GM12864 (cell line): ENCODE results near the gene WT1.

Experiments
- DNase-seq: peaks from one replicate; pipeline ENCODE4 v3.0.0-alpha.2; 2011; ENCODE audit warnings: low read depth
- H3K4me3 ChIP-seq: 2 replicates; pipeline ENCODE4 v1.5.1; 2011; ENCODE audit warnings: mild to moderate bottlenecking, low read depth, low read length, control low read depth
- TF ChIP-seq, protein P1 (sequence below): IDR thresholded peaks from 2 replicates; pipeline ENCODE4 v1.5.1; 2011; ENCODE audit warnings: low read depth, mild to moderate bottlenecking, moderate library complexity, low read length, control low read depth, inconsistent platforms; ENCODE audit errors: missing control alignments

Gene WT1

DNA sequence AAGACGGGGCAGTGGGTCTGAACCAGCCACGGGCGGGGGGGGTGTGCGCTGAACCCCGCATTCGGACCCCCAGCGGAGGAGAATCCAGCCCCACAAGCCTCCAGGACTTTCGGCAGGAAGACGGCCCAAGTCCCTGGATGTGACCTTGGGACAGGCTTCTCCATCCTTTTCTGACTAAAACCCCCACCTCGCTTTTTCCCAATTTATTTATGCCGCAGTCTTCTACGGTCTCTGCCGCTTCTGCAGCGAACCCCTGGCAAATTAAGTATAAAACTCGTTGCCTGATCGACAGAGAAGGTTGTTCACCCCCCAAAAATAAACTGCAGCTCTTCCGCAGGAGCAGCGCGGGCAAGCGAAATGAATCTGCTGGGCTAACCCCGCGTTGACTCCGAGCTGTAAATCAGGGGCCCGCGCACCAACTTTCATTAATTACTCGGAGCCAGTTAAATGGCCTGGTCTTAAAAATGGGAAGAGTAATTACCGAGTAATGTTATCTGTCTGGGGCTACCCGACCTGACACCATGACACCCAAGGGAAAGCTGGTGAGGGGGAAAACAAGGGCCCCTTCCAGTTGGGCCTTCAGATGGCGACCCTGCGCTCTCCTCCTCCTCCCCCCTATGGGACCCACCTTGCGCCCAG is 6.6 kb downstream of the WT1 start:
- no peak for DNase-seq
- H3K4me3 ChIP-seq = no peak overlapping the region
- TF ChIP-seq, protein P1, sequence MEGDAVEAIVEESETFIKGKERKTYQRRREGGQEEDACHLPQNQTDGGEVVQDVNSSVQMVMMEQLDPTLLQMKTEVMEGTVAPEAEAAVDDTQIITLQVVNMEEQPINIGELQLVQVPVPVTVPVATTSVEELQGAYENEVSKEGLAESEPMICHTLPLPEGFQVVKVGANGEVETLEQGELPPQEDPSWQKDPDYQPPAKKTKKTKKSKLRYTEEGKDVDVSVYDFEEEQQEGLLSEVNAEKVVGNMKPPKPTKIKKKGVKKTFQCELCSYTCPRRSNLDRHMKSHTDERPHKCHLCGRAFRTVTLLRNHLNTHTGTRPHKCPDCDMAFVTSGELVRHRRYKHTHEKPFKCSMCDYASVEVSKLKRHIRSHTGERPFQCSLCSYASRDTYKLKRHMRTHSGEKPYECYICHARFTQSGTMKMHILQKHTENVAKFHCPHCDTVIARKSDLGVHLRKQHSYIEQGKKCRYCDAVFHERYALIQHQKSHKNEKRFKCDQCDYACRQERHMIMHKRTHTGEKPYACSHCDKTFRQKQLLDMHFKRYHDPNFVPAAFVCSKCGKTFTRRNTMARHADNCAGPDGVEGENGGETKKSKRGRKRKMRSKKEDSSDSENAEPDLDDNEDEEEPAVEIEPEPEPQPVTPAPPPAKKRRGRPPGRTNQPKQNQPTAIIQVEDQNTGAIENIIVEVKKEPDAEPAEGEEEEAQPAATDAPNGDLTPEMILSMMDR = no peak

GRCh38 chr11:32427935-32428664 is 7.2 kb downstream of the WT1 start:
- no peak overlapping the region for H3K4me3 ChIP-seq
- DNase-seq = no peak
- TF ChIP-seq, protein P1 = no peak

- TF ChIP-seq, protein P1 = no peak
- DNase-seq = no peak
- no peak overlapping the region for H3K4me3 ChIP-seq
Observed at GRCh38 chr11:32427616-32427934, 7.8 kb downstream of the WT1 start.

- no peak overlapping the region for H3K4me3 ChIP-seq
- TF ChIP-seq, protein P1 = no peak
- DNase-seq = no peak
Observed at GRCh38 chr11:32426819-32427615, 8.3 kb downstream of the WT1 start.

DNA sequence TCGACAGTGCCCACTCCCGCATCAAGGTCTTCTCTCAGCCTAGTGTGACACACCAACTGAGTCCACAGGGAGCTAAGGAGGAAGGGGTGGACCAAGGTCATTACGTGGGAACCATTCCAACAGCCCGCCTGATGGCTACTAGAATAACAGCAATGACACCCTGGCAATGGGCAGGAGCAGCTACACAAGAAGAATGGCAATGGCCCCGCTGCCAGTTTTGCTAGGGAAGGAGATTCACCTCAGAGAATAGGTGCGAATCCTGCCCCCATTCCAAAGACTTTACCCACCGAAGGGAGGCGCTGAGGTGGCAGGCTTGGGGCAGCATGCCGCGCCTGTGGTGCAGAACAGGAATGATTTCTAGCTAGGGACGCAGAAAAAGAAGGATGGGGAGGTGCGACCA is 9.1 kb downstream of the WT1 start:
- no peak for DNase-seq
- TF ChIP-seq, protein P1 = no peak
- no peak overlapping the region for H3K4me3 ChIP-seq

- no peak overlapping the region for H3K4me3 ChIP-seq
- DNase-seq = no peak
Observed at GRCh38 chr11:32425761-32426160, 9.6 kb downstream of the WT1 start.

More at GRCh38 chr11:32425761-32426160, 9.6 kb downstream of the WT1 start:
- TF ChIP-seq, protein P1 = no peak
